ENCODE results near the gene GBGT1. TPM values are rescaled to one million over a fixed set of nuclear protein-coding genes. Genes with fewer than 3 reads are reported as not detected.

The GBGT1 gene
- total and polyA plus RNA-seq, 7 donors, result 1.6 to 4.4 (median 2.9) TPM

DNA sequence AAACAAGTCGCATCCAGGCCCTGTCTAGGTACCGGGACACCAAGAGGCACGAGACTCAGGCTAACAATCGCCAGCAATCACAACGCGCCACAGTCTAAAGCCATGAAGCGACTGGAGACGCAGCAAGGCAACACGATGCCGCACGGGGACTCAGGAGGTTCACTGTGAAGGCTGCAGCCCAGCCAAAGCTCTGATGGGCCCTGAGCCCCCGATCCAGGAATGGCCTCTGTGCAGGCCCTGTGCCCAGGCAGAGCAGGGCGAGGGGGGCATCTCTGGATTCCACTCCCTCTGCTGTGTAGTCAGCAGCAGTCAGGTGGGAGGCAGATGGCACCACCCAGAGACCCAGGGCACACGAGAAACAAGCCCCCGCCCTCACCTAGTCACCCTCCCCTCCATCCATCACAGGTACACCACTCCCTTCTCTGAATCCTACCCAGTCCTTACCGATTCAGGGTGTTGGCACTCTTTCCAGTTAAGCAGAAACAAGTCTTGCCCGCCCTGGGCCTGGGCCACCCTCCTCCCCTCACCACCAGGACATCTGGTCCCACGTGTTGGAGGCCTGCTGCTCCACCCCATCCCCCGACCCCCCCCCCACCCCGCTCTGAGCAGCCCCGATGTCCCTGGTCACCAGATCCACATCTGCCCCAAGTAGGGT lies 43.7 kb downstream of the GBGT1 start:
- peak in 1 of 4 donors; percentile 1 for ATAC-seq
- TF ChIP-seq, protein P1, sequence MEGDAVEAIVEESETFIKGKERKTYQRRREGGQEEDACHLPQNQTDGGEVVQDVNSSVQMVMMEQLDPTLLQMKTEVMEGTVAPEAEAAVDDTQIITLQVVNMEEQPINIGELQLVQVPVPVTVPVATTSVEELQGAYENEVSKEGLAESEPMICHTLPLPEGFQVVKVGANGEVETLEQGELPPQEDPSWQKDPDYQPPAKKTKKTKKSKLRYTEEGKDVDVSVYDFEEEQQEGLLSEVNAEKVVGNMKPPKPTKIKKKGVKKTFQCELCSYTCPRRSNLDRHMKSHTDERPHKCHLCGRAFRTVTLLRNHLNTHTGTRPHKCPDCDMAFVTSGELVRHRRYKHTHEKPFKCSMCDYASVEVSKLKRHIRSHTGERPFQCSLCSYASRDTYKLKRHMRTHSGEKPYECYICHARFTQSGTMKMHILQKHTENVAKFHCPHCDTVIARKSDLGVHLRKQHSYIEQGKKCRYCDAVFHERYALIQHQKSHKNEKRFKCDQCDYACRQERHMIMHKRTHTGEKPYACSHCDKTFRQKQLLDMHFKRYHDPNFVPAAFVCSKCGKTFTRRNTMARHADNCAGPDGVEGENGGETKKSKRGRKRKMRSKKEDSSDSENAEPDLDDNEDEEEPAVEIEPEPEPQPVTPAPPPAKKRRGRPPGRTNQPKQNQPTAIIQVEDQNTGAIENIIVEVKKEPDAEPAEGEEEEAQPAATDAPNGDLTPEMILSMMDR (IDR thresholded peaks at IDR 0.05), result no peak
- intact Hi-C loops (cut with DNase I), result no loop called here

DNA sequence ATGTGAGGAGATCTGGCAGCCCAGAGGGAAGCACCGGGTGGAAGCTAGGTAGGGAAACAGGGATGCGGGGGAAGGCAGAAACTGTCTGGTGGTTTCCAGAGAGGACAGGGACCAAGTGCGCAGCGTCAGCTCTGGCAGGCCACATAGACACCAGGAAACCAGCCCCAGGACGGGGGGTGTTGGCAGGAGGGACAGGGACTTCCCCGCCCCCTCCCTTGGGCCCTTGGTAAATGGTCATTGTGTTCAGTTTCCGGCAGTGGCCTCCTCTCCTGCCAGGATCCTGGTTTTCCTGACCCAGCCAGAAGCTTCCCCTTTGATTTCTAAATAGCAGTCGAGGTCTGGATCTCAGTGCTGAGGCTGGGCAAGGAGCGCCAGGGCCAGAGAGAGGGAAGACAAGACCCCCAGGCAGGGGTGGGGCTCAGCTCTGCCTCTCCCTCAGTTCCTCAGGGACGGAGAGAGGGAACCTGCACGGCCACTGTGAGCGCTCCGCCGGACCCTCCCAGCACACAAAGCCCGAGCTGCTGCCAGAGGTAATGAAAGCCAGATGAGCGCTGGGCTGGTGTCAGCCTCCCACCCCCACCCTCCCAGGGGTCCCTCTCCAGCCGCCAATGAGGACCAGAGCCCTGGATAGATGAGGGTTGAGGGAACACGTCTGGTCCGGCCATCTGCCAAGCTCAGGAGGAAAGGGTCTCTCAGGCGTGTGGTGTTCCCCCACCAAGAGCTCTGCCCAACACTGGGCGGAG lies 44.4 kb downstream of the GBGT1 start:
- peak; percentile 70 to 80 for DNase-seq
- Histone ChIP-seq H3K36me3 (ENCODE audit: insufficient read depth in 1 of 2, low read depth in 1 of 2) (no peaks in the 10 kb centered on the region), H3K4me3 (peak overlapping the region; percentile 93), H3K4me1 (peaks cover 77% of the 10 kb centered on the region), H3K27me3 (ENCODE audit: insufficient read depth in 3 of 3, low read length in 2 of 3) (no peaks in the 10 kb centered on the region), H3K27ac (peak overlapping the region; percentile 90), H3K9me3 (no peaks in the 10 kb centered on the region)
- intact Hi-C loops (cut with DNase I), result no loop called here
- ATAC-seq, result no peak
- WGBS, 3 donors, result 29 to 42% (median 30%) methylated on average over 21 of the region's 21 CpGs
- TF ChIP-seq, protein P1 (IDR thresholded peaks at IDR 0.05), result no peak

More for the DNA sequence above, 43.7 kb downstream of the GBGT1 start:
- Histone ChIP-seq H3K4me3 (peak overlapping the region; percentile 93), H3K27ac (peak overlapping the region; percentile 90), H3K36me3 (ENCODE audit: insufficient read depth in 1 of 2, low read depth in 1 of 2) (no peaks in the 10 kb centered on the region), H3K4me1 (peaks cover 70% of the 10 kb centered on the region), H3K27me3 (ENCODE audit: insufficient read depth in 3 of 3, low read length in 2 of 3) (no peaks in the 10 kb centered on the region), H3K9me3 (no peaks in the 10 kb centered on the region)
- 12 to 16% (median 13%) methylated on average over 20 to 21 of the region's 21 CpGs for WGBS, 3 donors
- peak in 1 of 2 donors; percentile 64 for DNase-seq

DNA sequence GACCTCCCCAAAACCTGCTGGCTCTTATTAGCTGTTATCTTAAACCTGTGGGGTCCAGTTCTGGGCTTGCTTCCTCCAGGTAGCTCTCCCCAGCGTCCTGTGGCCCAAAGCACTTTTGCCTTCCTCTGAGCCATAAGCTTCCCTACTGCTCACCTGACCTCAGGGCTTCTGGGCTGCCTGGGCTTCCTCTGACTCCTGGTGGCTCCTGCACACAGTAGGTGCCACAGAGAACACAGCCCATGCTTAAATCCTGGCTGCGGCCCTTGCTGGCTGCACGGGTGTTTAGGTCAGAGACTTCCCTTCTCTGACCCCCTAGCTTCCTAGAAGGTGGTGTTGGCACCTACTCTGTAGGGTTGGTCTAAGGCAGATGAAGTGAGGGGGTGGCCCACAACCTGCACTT lies 45.1 kb downstream of the GBGT1 start:
- peak overlapping the region; percentile 93 for H3K4me3 ChIP-seq
- no peaks in the 10 kb centered on the region for H3K27me3 ChIP-seq (ENCODE audit: insufficient read depth in 3 of 3, low read length in 2 of 3)
- DNase-seq, result peak in 1 of 2 donors; percentile 22
- peak overlapping the region; percentile 90 for H3K27ac ChIP-seq
- 56 to 57% (median 56%) methylated on average over 3 of the region's 3 CpGs for WGBS, 3 donors
- ATAC-seq, result no peak
- peaks cover 84% of the 10 kb centered on the region for H3K4me1 ChIP-seq
- TF ChIP-seq, protein P1 (IDR thresholded peaks at IDR 0.05), result no peak
- intact Hi-C loops (cut with DNase I), result no loop called here
- no peaks in the 10 kb centered on the region for H3K9me3 ChIP-seq
- no peaks in the 10 kb centered on the region for H3K36me3 ChIP-seq (ENCODE audit: insufficient read depth in 1 of 2, low read depth in 1 of 2)

DNA sequence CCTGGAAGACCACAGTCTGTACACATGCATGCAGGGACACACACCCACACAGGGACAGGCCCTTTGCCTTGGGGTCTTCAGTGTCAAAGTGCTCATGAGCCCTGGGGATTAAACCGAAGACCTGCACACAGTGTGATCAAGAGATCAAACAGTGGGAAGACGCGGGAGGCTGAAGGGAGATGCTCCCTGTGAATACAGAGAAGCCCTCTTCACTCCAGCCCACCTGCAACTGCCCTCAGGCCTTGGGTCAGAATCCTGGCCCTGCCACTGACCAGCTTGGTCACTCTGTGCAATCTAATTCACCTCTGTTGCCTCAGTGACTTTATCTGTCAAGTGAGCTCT lies 45.6 kb downstream of the GBGT1 start:
- 50 to 90% (median 58%) methylated on average over 3 of the region's 3 CpGs for WGBS, 3 donors
- no peaks in the 10 kb centered on the region for H3K27me3 ChIP-seq (ENCODE audit: insufficient read depth in 3 of 3, low read length in 2 of 3)
- no peak for DNase-seq
- H3K9me3 ChIP-seq, result no peaks in the 10 kb centered on the region
- intact Hi-C loops (cut with DNase I), result no loop called here
- TF ChIP-seq, protein P1 (IDR thresholded peaks at IDR 0.05), result no peak
- peaks cover 84% of the 10 kb centered on the region for H3K4me1 ChIP-seq
- H3K36me3 ChIP-seq (ENCODE audit: insufficient read depth in 1 of 2, low read depth in 1 of 2), result no peaks in the 10 kb centered on the region
- peak overlapping the region; percentile 90 for H3K27ac ChIP-seq
- H3K4me3 ChIP-seq, result peak overlapping the region; percentile 93
- ATAC-seq, result no peak

Measured in psoas muscle (tissue), 8 donors.